ENCODE data around the gene STAG2.

The STAG2 gene

GRCh38 chrX:123993904-123994635 lies 32.6 kb downstream of the STAG2 start:
- no peak overlapping the region for H3K27ac ChIP-seq (ENCODE audit: insufficient read depth, low read depth, low read length, poor library complexity, severe bottlenecking)
- WGBS, 2 experiments = 68 to 90% methylated on average over 2 to 3 of the region's 3 CpGs

GRCh38 chrX:123994730-123995129 lies 33.2 kb downstream of the STAG2 start:
- Histone ChIP-seq H3K4me1 (ENCODE audit: control insufficient read depth, insufficient read depth, low read length) (no peaks in the 10 kb centered on the region), H3K36me3 (ENCODE audit: control insufficient read depth, insufficient read depth, low read length) (no peaks in the 10 kb centered on the region), H3K27ac (ENCODE audit: insufficient read depth, low read depth, low read length, poor library complexity, severe bottlenecking) (no peak overlapping the region), H3K27me3 (ENCODE audit: control insufficient read depth, insufficient read depth, low read length, poor library complexity, severe bottlenecking) (no peaks in the 10 kb centered on the region), H3K9me3 (ENCODE audit: control insufficient read depth, low read length) (no peaks in the 10 kb centered on the region), H3K4me3 (ENCODE audit: insufficient read depth, low read depth, low read length) (no peak overlapping the region)
- 96% methylated on average over 7 of the region's 7 CpGs; no CpG with 5 or more reads in 1 of the 2 experiments for WGBS, 2 experiments

More at GRCh38 chrX:123993904-123994635, 32.6 kb downstream of the STAG2 start:
- no peak overlapping the region for H3K4me3 ChIP-seq (ENCODE audit: insufficient read depth, low read depth, low read length)
- no peaks in the 10 kb centered on the region for H3K36me3 ChIP-seq (ENCODE audit: control insufficient read depth, insufficient read depth, low read length)
- H3K4me1 ChIP-seq (ENCODE audit: control insufficient read depth, insufficient read depth, low read length) = no peaks in the 10 kb centered on the region
- H3K9me3 ChIP-seq (ENCODE audit: control insufficient read depth, low read length) = no peaks in the 10 kb centered on the region
- no peaks in the 10 kb centered on the region for H3K27me3 ChIP-seq (ENCODE audit: control insufficient read depth, insufficient read depth, low read length, poor library complexity, severe bottlenecking)

GRCh38 chrX:124001581-124001980 lies 40.1 kb downstream of the STAG2 start:
- Histone ChIP-seq H3K9me3 (ENCODE audit: control insufficient read depth, low read length) (no peaks in the 10 kb centered on the region), H3K36me3 (ENCODE audit: control insufficient read depth, insufficient read depth, low read length) (no peaks in the 10 kb centered on the region), H3K4me1 (ENCODE audit: control insufficient read depth, insufficient read depth, low read length) (no peaks in the 10 kb centered on the region), H3K4me3 (ENCODE audit: insufficient read depth, low read depth, low read length) (no peak overlapping the region), H3K27me3 (ENCODE audit: control insufficient read depth, insufficient read depth, low read length, poor library complexity, severe bottlenecking) (no peaks in the 10 kb centered on the region), H3K27ac (ENCODE audit: insufficient read depth, low read depth, low read length, poor library complexity, severe bottlenecking) (no peak overlapping the region)
- 100% methylated on average over 2 of the region's 2 CpGs; no CpG with 5 or more reads in 1 of the 2 experiments for WGBS, 2 experiments

GRCh38 chrX:124005228-124005627 lies 43.7 kb downstream of the STAG2 start:
- Histone ChIP-seq H3K9me3 (ENCODE audit: control insufficient read depth, low read length) (no peaks in the 10 kb centered on the region), H3K36me3 (ENCODE audit: control insufficient read depth, insufficient read depth, low read length) (no peaks in the 10 kb centered on the region), H3K27me3 (ENCODE audit: control insufficient read depth, insufficient read depth, low read length, poor library complexity, severe bottlenecking) (no peaks in the 10 kb centered on the region), H3K27ac (ENCODE audit: insufficient read depth, low read depth, low read length, poor library complexity, severe bottlenecking) (no peak overlapping the region), H3K4me3 (ENCODE audit: insufficient read depth, low read depth, low read length) (no peak overlapping the region), H3K4me1 (ENCODE audit: control insufficient read depth, insufficient read depth, low read length) (no peaks in the 10 kb centered on the region)

GRCh38 chrX:124010157-124010556 lies 48.7 kb downstream of the STAG2 start:
- 90 to 92% methylated on average over 2 of the region's 3 CpGs for WGBS, 2 experiments
- H3K27me3 ChIP-seq (ENCODE audit: control insufficient read depth, insufficient read depth, low read length, poor library complexity, severe bottlenecking) = no peaks in the 10 kb centered on the region

GRCh38 chrX:124010566-124010965 lies 49.1 kb downstream of the STAG2 start:
- 93 to 97% methylated on average over 3 of the region's 3 CpGs for WGBS, 2 experiments
- H3K9me3 ChIP-seq (ENCODE audit: control insufficient read depth, low read length) = no peaks in the 10 kb centered on the region
- H3K27ac ChIP-seq (ENCODE audit: insufficient read depth, low read depth, low read length, poor library complexity, severe bottlenecking) = no peak overlapping the region
- H3K36me3 ChIP-seq (ENCODE audit: control insufficient read depth, insufficient read depth, low read length) = no peaks in the 10 kb centered on the region
- H3K4me1 ChIP-seq (ENCODE audit: control insufficient read depth, insufficient read depth, low read length) = no peaks in the 10 kb centered on the region
- no peak overlapping the region for H3K4me3 ChIP-seq (ENCODE audit: insufficient read depth, low read depth, low read length)
- no peaks in the 10 kb centered on the region for H3K27me3 ChIP-seq (ENCODE audit: control insufficient read depth, insufficient read depth, low read length, poor library complexity, severe bottlenecking)

More at GRCh38 chrX:124010157-124010556, 48.7 kb downstream of the STAG2 start:
- H3K9me3 ChIP-seq (ENCODE audit: control insufficient read depth, low read length) = no peaks in the 10 kb centered on the region
- no peak overlapping the region for H3K27ac ChIP-seq (ENCODE audit: insufficient read depth, low read depth, low read length, poor library complexity, severe bottlenecking)
- no peak overlapping the region for H3K4me3 ChIP-seq (ENCODE audit: insufficient read depth, low read depth, low read length)
- no peaks in the 10 kb centered on the region for H3K4me1 ChIP-seq (ENCODE audit: control insufficient read depth, insufficient read depth, low read length)
- no peaks in the 10 kb centered on the region for H3K36me3 ChIP-seq (ENCODE audit: control insufficient read depth, insufficient read depth, low read length)

- no peak overlapping the region for H3K27ac ChIP-seq (ENCODE audit: insufficient read depth, low read depth, low read length, poor library complexity, severe bottlenecking)
- no peaks in the 10 kb centered on the region for H3K9me3 ChIP-seq (ENCODE audit: control insufficient read depth, low read length)
- no peaks in the 10 kb centered on the region for H3K4me1 ChIP-seq (ENCODE audit: control insufficient read depth, insufficient read depth, low read length)
- H3K36me3 ChIP-seq (ENCODE audit: control insufficient read depth, insufficient read depth, low read length) = no peaks in the 10 kb centered on the region
- H3K27me3 ChIP-seq (ENCODE audit: control insufficient read depth, insufficient read depth, low read length, poor library complexity, severe bottlenecking) = no peaks in the 10 kb centered on the region
- no CpG with 5 or more reads among the region's 1 CpG for WGBS, 2 experiments
- H3K4me3 ChIP-seq (ENCODE audit: insufficient read depth, low read depth, low read length) = no peak overlapping the region
These were observed 54.2 kb downstream of the STAG2 start for GRCh38 chrX:124015721-124016120.

GRCh38 chrX:124016825-124017224 lies 55.3 kb downstream of the STAG2 start:
- WGBS, 2 experiments = 93 to 100% methylated on average over 1 of the region's 1 CpG
- no peak overlapping the region for H3K4me3 ChIP-seq (ENCODE audit: insufficient read depth, low read depth, low read length)
- H3K36me3 ChIP-seq (ENCODE audit: control insufficient read depth, insufficient read depth, low read length) = no peaks in the 10 kb centered on the region
- H3K27me3 ChIP-seq (ENCODE audit: control insufficient read depth, insufficient read depth, low read length, poor library complexity, severe bottlenecking) = no peaks in the 10 kb centered on the region
- H3K4me1 ChIP-seq (ENCODE audit: control insufficient read depth, insufficient read depth, low read length) = no peaks in the 10 kb centered on the region
- H3K27ac ChIP-seq (ENCODE audit: insufficient read depth, low read depth, low read length, poor library complexity, severe bottlenecking) = no peak overlapping the region
- no peaks in the 10 kb centered on the region for H3K9me3 ChIP-seq (ENCODE audit: control insufficient read depth, low read length)

GRCh38 chrX:124018023-124018422 lies 56.5 kb downstream of the STAG2 start:
- Histone ChIP-seq H3K4me1 (ENCODE audit: control insufficient read depth, insufficient read depth, low read length) (no peaks in the 10 kb centered on the region), H3K27ac (ENCODE audit: insufficient read depth, low read depth, low read length, poor library complexity, severe bottlenecking) (no peak overlapping the region), H3K4me3 (ENCODE audit: insufficient read depth, low read depth, low read length) (no peak overlapping the region), H3K9me3 (ENCODE audit: control insufficient read depth, low read length) (no peaks in the 10 kb centered on the region), H3K36me3 (ENCODE audit: control insufficient read depth, insufficient read depth, low read length) (no peaks in the 10 kb centered on the region), H3K27me3 (ENCODE audit: control insufficient read depth, insufficient read depth, low read length, poor library complexity, severe bottlenecking) (no peaks in the 10 kb centered on the region)
- 100% methylated on average over 1 of the region's 1 CpG for WGBS, 2 experiments

- WGBS, 2 experiments = 93 to 96% methylated on average over 2 to 3 of the region's 3 CpGs
- H3K27ac ChIP-seq (ENCODE audit: insufficient read depth, low read depth, low read length, poor library complexity, severe bottlenecking) = no peak overlapping the region
- no peaks in the 10 kb centered on the region for H3K9me3 ChIP-seq (ENCODE audit: control insufficient read depth, low read length)
- no peak overlapping the region for H3K4me3 ChIP-seq (ENCODE audit: insufficient read depth, low read depth, low read length)
- no peaks in the 10 kb centered on the region for H3K4me1 ChIP-seq (ENCODE audit: control insufficient read depth, insufficient read depth, low read length)
- no peaks in the 10 kb centered on the region for H3K27me3 ChIP-seq (ENCODE audit: control insufficient read depth, insufficient read depth, low read length, poor library complexity, severe bottlenecking)
- no peaks in the 10 kb centered on the region for H3K36me3 ChIP-seq (ENCODE audit: control insufficient read depth, insufficient read depth, low read length)
These were observed 62.3 kb downstream of the STAG2 start for GRCh38 chrX:124023838-124024238.

Data from ectodermal cell (in vitro differentiated cells).